Measurements from ENCODE around the gene TOB2. TPM values are rescaled to one million over a fixed set of nuclear protein-coding genes. Genes with fewer than 3 reads are reported as not detected.

TOB2 gene
- total RNA-seq, 6 donors from 2014 or later, result 32.8 to 53.6 (median 50.1) TPM

GRCh38 chr22:41487037-41487935 lies 40.7 kb upstream of the TOB2 start:
- TF ChIP-seq POLR2A (IDR thresholded peaks at IDR 0.05) (no peak), POLR2AphosphoS5 (IDR thresholded peaks at IDR 0.05) (peak in 1 of 2 donors; percentile 14)
- Histone ChIP-seq H3K4me1 (peaks cover 14 to 44% (median 26%) of the 10 kb centered on the region in 4 donors), H3K27ac (peak overlapping the region in 1 of 4 donors; percentile 40), H3K36me3 (no peaks in the 10 kb centered on the region), H3K27me3 (no peaks in the 10 kb centered on the region), H3K4me3 (no peak overlapping the region), H3K9me3 (no peaks in the 10 kb centered on the region)
- ATAC-seq (ENCODE audit: low FRiP score in 2 of 2) (no peak), DNase-seq (no peak)
- 73 to 78% methylated on average over 8 of the region's 8 CpGs for WGBS, 2 donors

- peak overlapping the region in 1 of 4 donors; percentile 37 for H3K27ac ChIP-seq
- peaks cover 10 to 42% (median 27%) of the 10 kb centered on the region in 4 donors for H3K4me1 ChIP-seq
These were observed 38.4 kb upstream of the TOB2 start for GRCh38 chr22:41485033-41485432.

GRCh38 chr22:41482319-41482935 lies 35.8 kb upstream of the TOB2 start:
- Histone ChIP-seq H3K4me1 (peaks cover 18 to 58% (median 39%) of the 10 kb centered on the region in 4 donors), H3K27ac (peak overlapping the region in 2 of 4 donors; percentile 17 to 60), H3K4me3 (no peak overlapping the region), H3K9me3 (no peaks in the 10 kb centered on the region), H3K36me3 (peaks cover 0 to 4% (median 0%) of the 10 kb centered on the region in 4 donors), H3K27me3 (no peaks in the 10 kb centered on the region)
- 31 to 43% methylated on average over 1 to 2 of the region's 2 CpGs for WGBS, 2 donors
- no peak for ATAC-seq (ENCODE audit: low FRiP score in 2 of 2)
- no peak for DNase-seq
- TF ChIP-seq CTCF (IDR thresholded peaks at IDR 0.05), result no peak
- TF ChIP-seq POLR2A (IDR thresholded peaks at IDR 0.05), result no peak
- TF ChIP-seq POLR2AphosphoS5 (IDR thresholded peaks at IDR 0.05), result no peak
- no peak for TF ChIP-seq EP300 (IDR thresholded peaks at IDR 0.05)

More at GRCh38 chr22:41485033-41485432, 38.4 kb upstream of the TOB2 start:
- ATAC-seq (ENCODE audit: low FRiP score in 2 of 2), result no peak
- no peak overlapping the region for H3K4me3 ChIP-seq
- H3K27me3 ChIP-seq, result no peaks in the 10 kb centered on the region
- no peaks in the 10 kb centered on the region for H3K9me3 ChIP-seq
- TF ChIP-seq EP300 (IDR thresholded peaks at IDR 0.05) (no peak), POLR2A (IDR thresholded peaks at IDR 0.05) (no peak), CTCF (IDR thresholded peaks at IDR 0.05) (no peak), POLR2AphosphoS5 (IDR thresholded peaks at IDR 0.05) (no peak)
- DNase-seq, result no peak
- no peaks in the 10 kb centered on the region for H3K36me3 ChIP-seq
- WGBS, 2 donors, result 58 to 74% methylated on average over 7 of the region's 7 CpGs

GRCh38 chr22:41481925-41482318 lies 35.3 kb upstream of the TOB2 start:
- Histone ChIP-seq H3K4me3 (no peak overlapping the region), H3K4me1 (peaks cover 18 to 54% (median 39%) of the 10 kb centered on the region in 4 donors), H3K27ac (peak overlapping the region in 2 of 4 donors; percentile 17 to 60), H3K36me3 (peaks cover 0 to 5% (median 0%) of the 10 kb centered on the region in 4 donors), H3K27me3 (no peaks in the 10 kb centered on the region), H3K9me3 (no peaks in the 10 kb centered on the region)
- DNase-seq (no peak), ATAC-seq (ENCODE audit: low FRiP score in 2 of 2) (no peak)
- 64 to 65% methylated on average over 5 of the region's 5 CpGs for WGBS, 2 donors
- TF ChIP-seq POLR2AphosphoS5 (IDR thresholded peaks at IDR 0.05) (no peak), EP300 (IDR thresholded peaks at IDR 0.05) (no peak), POLR2A (IDR thresholded peaks at IDR 0.05) (no peak), CTCF (IDR thresholded peaks at IDR 0.05) (no peak)

Data from upper lobe of left lung (tissue), 6 donors.